Tibial nerve (tissue), 4 donors: ENCODE measurements around the gene SLPI. TPM values are rescaled to one million over a fixed set of nuclear protein-coding genes. Genes with fewer than 3 reads are reported as not detected.
A peak's percentile ranks its signal among the peaks of the same experiment; 100 is the strongest.

Experiments
- DNase-seq, 2 donors: peaks; one replicate each; pipeline ENCODE4 v3.0.0-alpha.2; 2019; ENCODE audit warnings: low spot score in 2 of 2
- H3K27ac ChIP-seq, 4 donors: fragments of 200-600 bp; sonication (generic) in 3 of 4; one replicate each; pipeline ENCODE4 v1.5.1; 2017 to 2019; ENCODE audit warnings: mild to moderate bottlenecking in 1 of 4
- H3K27me3 ChIP-seq, 2 donors: fragments of 200-600 bp; sonication (generic) in 1 of 2; one replicate each; pipeline versions ENCODE4 v1.5.1 to v1.6.0; 2017 to 2019
- H3K36me3 ChIP-seq, 3 donors: fragments of 200-600 bp; sonication (generic); one replicate each; pipeline ENCODE4 v1.5.1; 2018 to 2019
- H3K4me1 ChIP-seq, 4 donors: fragments of 200-600 bp; sonication (generic) in 3 of 4; one replicate each; pipeline ENCODE4 v1.5.1; 2017 to 2019
- H3K4me3 ChIP-seq, 4 donors: fragments of 200-600 bp; sonication (generic) in 3 of 4; one replicate each; pipeline ENCODE4 v1.5.1; 2017 to 2019; ENCODE audit warnings: mild to moderate bottlenecking in 1 of 4, moderate library complexity in 1 of 4
- H3K9me3 ChIP-seq, 4 donors: fragments of 200-600 bp; sonication (generic) in 3 of 4; one replicate each; pipeline ENCODE4 v1.5.1; 2017 to 2019
- CTCF ChIP-seq, 5 experiments: fragments of 200-600 bp in 3 of 5; fragments of 450-650 bp in 2 of 5; sonication (generic) in 3 of 5; IDR thresholded peaks; one replicate each; pipeline ENCODE4 v1.5.1; 2016 to 2019; ENCODE audit warnings: antibody characterized with exemption in 5 of 5, mild to moderate bottlenecking in 3 of 5, moderate library complexity in 2 of 5
- EP300 ChIP-seq, 2 donors: sonication (generic); formaldehyde crosslinking; IDR thresholded peaks; one replicate each; pipeline ENCODE4 v1.6.1; 2017; ENCODE audit warnings: antibody characterized with exemption in 2 of 2, mild to moderate bottlenecking in 1 of 2
- POLR2A ChIP-seq, 2 donors: fragments of 450-650 bp; IDR thresholded peaks; one replicate each; pipeline ENCODE4 v1.6.1; 2017; ENCODE audit warnings: antibody characterized with exemption in 2 of 2, mild to moderate bottlenecking in 2 of 2, moderate library complexity in 2 of 2
- WGBS, 2 donors: methylation state at CpG; one replicate each; pipeline ENCODE4 v1.1.5; 2018; 5-methylcytosine and 5-hydroxymethylcytosine counted together
- total RNA-seq, 4 donors: library from RNA; depleted of rRNA; stranded (reverse); fragments of >200 nt; gene quantifications; one replicate each; pipeline ENCODE4 v1.1.0, GENCODE V29; 2016

Gene SLPI
- total RNA-seq, 4 donors from 2014 or later = 103 to 371 (median 129) TPM

DNA sequence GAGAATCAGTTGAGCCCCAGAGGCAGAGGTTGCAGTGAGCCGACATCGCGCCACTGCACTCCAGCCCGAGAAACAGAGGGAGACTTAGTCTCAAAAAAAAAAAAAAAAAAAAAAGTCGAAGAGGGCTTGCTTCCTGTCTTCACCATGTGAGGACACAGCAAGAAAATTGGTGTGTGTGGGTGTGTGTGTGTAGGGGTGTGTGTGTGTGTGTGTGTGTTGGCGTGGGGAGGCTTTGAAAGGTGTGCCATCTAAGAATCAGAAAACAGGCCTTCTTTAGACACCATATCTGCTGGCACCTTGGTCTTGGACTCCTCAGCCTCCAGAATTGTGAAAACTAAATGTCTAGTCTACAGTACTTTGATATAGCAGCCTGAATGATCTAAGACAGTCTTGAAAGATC, 45.4 kb upstream of the SLPI start:
- no peaks in the 10 kb centered on the region for H3K9me3 ChIP-seq
- no peak overlapping the region for H3K27ac ChIP-seq
- no peaks in the 10 kb centered on the region for H3K4me1 ChIP-seq
- no peak for DNase-seq
- TF ChIP-seq EP300 (IDR thresholded peaks at IDR 0.05) = no peak
- TF ChIP-seq CTCF (IDR thresholded peaks at IDR 0.05) = no peak
- TF ChIP-seq POLR2A (IDR thresholded peaks at IDR 0.05) = no peak
- no peak overlapping the region for H3K4me3 ChIP-seq
- H3K27me3 ChIP-seq = peaks cover 0 to 16% of the 10 kb centered on the region in 2 donors
- H3K36me3 ChIP-seq = no peaks in the 10 kb centered on the region
- WGBS, 2 donors = 89 to 93% methylated on average over 6 of the region's 6 CpGs

DNA sequence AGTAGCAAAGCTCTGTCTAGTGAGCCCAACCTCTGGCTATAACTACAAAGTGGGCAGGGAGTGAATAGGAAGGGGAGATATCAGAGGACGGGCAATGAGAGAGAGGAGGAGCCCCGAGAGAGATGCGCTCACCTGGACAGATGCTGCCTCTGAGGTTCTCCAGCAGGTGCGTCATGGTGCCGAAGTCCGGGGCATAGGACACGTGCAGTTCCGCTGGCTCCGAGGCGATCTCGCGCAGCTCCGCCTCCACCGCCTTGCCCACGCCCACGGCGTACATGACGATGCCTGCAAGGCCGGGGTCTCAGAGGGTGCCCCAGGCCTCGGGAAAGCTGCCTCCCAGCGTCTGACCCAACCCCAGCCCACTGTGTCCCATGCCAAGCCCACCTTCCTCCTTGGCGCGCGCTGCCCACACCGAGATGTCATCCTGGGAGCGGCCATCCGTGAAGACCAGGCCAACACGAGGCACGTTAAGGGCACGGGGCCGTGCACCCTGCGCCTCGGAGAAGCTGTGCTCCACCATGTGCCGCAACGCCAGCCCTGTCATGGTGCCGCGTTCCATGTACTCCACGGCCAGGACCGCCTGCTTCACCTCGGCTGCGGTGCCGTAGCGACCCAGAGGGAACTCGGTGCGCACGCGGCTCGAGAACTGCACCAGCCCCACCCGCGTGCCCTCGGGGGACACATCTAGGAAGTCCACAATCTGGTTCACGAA, 43.6 kb upstream of the SLPI start:
- no peak for TF ChIP-seq CTCF (IDR thresholded peaks at IDR 0.05)
- no peak for TF ChIP-seq EP300 (IDR thresholded peaks at IDR 0.05)
- no peak for TF ChIP-seq POLR2A (IDR thresholded peaks at IDR 0.05)
- peaks cover 0 to 6% of the 10 kb centered on the region in 2 donors for H3K27me3 ChIP-seq
- WGBS, 2 donors = 92% methylated on average over 52 of the region's 52 CpGs
- H3K36me3 ChIP-seq = no peaks in the 10 kb centered on the region
- H3K27ac ChIP-seq = no peak overlapping the region
- no peaks in the 10 kb centered on the region for H3K9me3 ChIP-seq
- H3K4me1 ChIP-seq = peaks cover 0 to 18% (median 0%) of the 10 kb centered on the region in 4 donors
- DNase-seq = no peak
- H3K4me3 ChIP-seq = no peak overlapping the region

- Histone ChIP-seq H3K27me3 (no peaks in the 10 kb centered on the region), H3K4me3 (no peak overlapping the region), H3K36me3 (no peaks in the 10 kb centered on the region), H3K9me3 (no peaks in the 10 kb centered on the region), H3K4me1 (peaks cover 0 to 40% (median 4%) of the 10 kb centered on the region in 4 donors), H3K27ac (no peak overlapping the region)
- no peak for DNase-seq
- no peak for TF ChIP-seq CTCF (IDR thresholded peaks at IDR 0.05)
- TF ChIP-seq POLR2A (IDR thresholded peaks at IDR 0.05) = no peak
- no peak for TF ChIP-seq EP300 (IDR thresholded peaks at IDR 0.05)
- WGBS, 2 donors = 95 to 96% methylated on average over 1 of the region's 1 CpG
Observed at GRCh38 chr20:45294659-45295058, 40.3 kb upstream of the SLPI start.

- Histone ChIP-seq H3K27me3 (no peaks in the 10 kb centered on the region), H3K4me3 (peak overlapping the region; percentile 41 to 63 (median 51)), H3K36me3 (no peaks in the 10 kb centered on the region), H3K9me3 (no peaks in the 10 kb centered on the region), H3K27ac (peak overlapping the region in 3 of 4 donors; percentile 78 to 88 (median 82)), H3K4me1 (peaks cover 0 to 40% (median 4%) of the 10 kb centered on the region in 4 donors)
- WGBS, 2 donors = 57 to 65% methylated on average over 5 of the region's 5 CpGs
- peak in 1 of 5 experiments; percentile 5 for TF ChIP-seq CTCF (IDR thresholded peaks at IDR 0.05)
- TF ChIP-seq EP300 (IDR thresholded peaks at IDR 0.05) = no peak
- TF ChIP-seq POLR2A (IDR thresholded peaks at IDR 0.05) = no peak
- no peak for DNase-seq
Observed at GRCh38 chr20:45294003-45294368, 39.6 kb upstream of the SLPI start.
